ENCODE measurements around the gene ZNF276.

DNA sequence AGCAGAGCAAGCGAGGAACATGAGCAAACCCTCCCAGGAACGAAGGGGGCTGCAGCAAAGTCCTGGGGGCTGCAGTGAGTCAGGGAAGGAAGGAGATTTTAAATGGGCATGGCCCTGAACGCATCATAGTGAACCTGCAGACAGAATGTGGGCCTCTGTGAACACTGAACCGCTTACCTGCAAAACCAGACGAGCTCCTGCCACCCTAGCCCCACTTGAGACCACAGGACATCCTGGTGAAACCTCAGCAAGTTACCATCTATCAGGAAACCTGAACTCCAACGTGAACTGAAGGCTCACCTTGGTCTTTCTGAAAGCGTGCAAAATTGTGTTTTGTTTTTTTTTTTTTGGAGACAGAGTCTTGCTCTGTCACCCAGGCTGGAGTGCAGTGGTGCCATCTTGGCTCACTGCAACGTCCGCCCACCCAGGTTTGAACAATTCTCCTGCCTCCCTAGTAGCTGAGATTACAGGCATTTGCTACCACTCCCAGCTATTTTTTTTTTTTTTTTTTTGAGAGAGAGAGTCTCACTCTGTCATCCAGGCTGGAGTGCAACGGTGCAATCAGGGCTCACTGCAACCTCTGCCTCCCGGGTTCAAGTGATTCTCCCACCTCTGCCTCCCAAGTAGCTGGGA is 64.3 kb downstream of the ZNF276 start:
- TF ChIP-seq, protein P1, sequence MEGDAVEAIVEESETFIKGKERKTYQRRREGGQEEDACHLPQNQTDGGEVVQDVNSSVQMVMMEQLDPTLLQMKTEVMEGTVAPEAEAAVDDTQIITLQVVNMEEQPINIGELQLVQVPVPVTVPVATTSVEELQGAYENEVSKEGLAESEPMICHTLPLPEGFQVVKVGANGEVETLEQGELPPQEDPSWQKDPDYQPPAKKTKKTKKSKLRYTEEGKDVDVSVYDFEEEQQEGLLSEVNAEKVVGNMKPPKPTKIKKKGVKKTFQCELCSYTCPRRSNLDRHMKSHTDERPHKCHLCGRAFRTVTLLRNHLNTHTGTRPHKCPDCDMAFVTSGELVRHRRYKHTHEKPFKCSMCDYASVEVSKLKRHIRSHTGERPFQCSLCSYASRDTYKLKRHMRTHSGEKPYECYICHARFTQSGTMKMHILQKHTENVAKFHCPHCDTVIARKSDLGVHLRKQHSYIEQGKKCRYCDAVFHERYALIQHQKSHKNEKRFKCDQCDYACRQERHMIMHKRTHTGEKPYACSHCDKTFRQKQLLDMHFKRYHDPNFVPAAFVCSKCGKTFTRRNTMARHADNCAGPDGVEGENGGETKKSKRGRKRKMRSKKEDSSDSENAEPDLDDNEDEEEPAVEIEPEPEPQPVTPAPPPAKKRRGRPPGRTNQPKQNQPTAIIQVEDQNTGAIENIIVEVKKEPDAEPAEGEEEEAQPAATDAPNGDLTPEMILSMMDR (conservative IDR thresholded peaks at IDR 0.05 in 1 of 2, IDR thresholded peaks at IDR 0.05 in 1 of 2; ENCODE audit: low read depth in 1 of 2, low read length in 2 of 2), result no peak
- no peak for TF ChIP-seq EZH2 (IDR thresholded peaks at IDR 0.05; ENCODE audit: low read length, missing control alignments)
